ENCODE measurements around the gene BPHL. TPM values are rescaled to one million over a fixed set of nuclear protein-coding genes. Genes with fewer than 3 reads are reported as not detected.

The BPHL gene
- polyA plus RNA-seq, 1 donor from 2014 or later: 74.9 TPM

DNA sequence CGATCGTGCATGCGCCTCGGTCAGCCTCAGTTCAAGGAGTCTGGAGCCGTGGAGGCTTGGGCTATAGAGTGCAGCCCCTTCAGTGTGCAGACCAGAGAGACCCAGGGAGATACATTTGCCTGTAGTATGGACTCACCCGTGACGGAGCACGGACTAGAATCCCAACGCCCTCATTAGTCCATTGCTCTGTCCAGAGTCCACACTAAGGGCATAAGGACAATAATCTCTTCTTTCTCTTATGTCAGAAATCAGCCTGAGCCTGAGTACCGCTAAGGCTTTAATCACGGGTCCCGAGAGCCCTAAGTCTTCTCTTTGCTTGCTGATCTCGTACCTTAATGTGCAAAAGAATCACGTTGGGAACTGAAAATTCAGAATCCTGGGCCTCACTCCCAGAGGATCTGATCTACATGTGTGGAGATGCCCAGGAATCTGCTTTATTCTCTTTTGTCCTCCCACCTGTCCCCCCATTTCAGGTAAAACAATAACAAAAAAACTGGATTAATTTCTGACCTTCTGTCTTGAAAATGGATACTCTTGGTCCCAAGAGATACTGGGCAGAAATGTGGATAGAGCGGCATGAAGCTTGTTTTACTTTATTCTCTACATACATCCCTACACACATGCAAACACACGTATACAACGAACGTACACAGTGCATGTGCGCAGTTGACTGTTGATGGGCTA lies 671 bp downstream of the BPHL start:
- Histone ChIP-seq H3K36me3 (ENCODE audit: insufficient read depth, low read length) (no peaks in the 10 kb centered on the region), H2AFZ (ENCODE audit: low read depth, low read length) (peak overlapping the region; percentile 97), H3K4me3 (ENCODE audit: low read length) (peak overlapping the region; percentile 96), H3K9me3 (ENCODE audit: low read length) (no peaks in the 10 kb centered on the region), H3K27ac (ENCODE audit: low read length) (peak overlapping the region; percentile 93), H4K20me1 (ENCODE audit: insufficient read depth) (no peaks in the 10 kb centered on the region), H3K9me2 (ENCODE audit: insufficient read depth, low read length) (no peaks in the 10 kb centered on the region), H3K27me3 (ENCODE audit: insufficient read depth, low read depth, low read length) (no peaks in the 10 kb centered on the region), H3K79me2 (replicated peaks; ENCODE audit: insufficient read depth, low read length) (peaks cover 23% of the 10 kb centered on the region), H3K9ac (ENCODE audit: low read length) (peak overlapping the region; percentile 96), H3K4me2 (ENCODE audit: low read length) (peak overlapping the region; percentile 72), H3F3A (ENCODE audit: insufficient read depth, low read length, poor library complexity, severe bottlenecking) (no peaks in the 10 kb centered on the region)
- TF ChIP-seq POLR2AphosphoS5 (IDR thresholded peaks at IDR 0.05): no peak
- TF ChIP-seq, protein P1, sequence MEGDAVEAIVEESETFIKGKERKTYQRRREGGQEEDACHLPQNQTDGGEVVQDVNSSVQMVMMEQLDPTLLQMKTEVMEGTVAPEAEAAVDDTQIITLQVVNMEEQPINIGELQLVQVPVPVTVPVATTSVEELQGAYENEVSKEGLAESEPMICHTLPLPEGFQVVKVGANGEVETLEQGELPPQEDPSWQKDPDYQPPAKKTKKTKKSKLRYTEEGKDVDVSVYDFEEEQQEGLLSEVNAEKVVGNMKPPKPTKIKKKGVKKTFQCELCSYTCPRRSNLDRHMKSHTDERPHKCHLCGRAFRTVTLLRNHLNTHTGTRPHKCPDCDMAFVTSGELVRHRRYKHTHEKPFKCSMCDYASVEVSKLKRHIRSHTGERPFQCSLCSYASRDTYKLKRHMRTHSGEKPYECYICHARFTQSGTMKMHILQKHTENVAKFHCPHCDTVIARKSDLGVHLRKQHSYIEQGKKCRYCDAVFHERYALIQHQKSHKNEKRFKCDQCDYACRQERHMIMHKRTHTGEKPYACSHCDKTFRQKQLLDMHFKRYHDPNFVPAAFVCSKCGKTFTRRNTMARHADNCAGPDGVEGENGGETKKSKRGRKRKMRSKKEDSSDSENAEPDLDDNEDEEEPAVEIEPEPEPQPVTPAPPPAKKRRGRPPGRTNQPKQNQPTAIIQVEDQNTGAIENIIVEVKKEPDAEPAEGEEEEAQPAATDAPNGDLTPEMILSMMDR (IDR thresholded peaks at IDR 0.05; ENCODE audit: poor library complexity, severe bottlenecking): no peak
- TF ChIP-seq MXI1 (conservative IDR thresholded peaks at IDR 0.05; ENCODE audit: poor library complexity, severe bottlenecking): no peak
- TF ChIP-seq RAD21 (conservative IDR thresholded peaks at IDR 0.05): peak; percentile 29
- TF ChIP-seq, protein P2, sequence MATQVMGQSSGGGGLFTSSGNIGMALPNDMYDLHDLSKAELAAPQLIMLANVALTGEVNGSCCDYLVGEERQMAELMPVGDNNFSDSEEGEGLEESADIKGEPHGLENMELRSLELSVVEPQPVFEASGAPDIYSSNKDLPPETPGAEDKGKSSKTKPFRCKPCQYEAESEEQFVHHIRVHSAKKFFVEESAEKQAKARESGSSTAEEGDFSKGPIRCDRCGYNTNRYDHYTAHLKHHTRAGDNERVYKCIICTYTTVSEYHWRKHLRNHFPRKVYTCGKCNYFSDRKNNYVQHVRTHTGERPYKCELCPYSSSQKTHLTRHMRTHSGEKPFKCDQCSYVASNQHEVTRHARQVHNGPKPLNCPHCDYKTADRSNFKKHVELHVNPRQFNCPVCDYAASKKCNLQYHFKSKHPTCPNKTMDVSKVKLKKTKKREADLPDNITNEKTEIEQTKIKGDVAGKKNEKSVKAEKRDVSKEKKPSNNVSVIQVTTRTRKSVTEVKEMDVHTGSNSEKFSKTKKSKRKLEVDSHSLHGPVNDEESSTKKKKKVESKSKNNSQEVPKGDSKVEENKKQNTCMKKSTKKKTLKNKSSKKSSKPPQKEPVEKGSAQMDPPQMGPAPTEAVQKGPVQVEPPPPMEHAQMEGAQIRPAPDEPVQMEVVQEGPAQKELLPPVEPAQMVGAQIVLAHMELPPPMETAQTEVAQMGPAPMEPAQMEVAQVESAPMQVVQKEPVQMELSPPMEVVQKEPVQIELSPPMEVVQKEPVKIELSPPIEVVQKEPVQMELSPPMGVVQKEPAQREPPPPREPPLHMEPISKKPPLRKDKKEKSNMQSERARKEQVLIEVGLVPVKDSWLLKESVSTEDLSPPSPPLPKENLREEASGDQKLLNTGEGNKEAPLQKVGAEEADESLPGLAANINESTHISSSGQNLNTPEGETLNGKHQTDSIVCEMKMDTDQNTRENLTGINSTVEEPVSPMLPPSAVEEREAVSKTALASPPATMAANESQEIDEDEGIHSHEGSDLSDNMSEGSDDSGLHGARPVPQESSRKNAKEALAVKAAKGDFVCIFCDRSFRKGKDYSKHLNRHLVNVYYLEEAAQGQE (IDR thresholded peaks at IDR 0.05; ENCODE audit: borderline replicate concordance): no peak
- no peak for TF ChIP-seq EZH2 (IDR thresholded peaks at IDR 0.05; ENCODE audit: borderline replicate concordance, insufficient read depth, low read length, poor library complexity, severe bottlenecking)
- no peak for TF ChIP-seq EP300 (conservative IDR thresholded peaks at IDR 0.05; ENCODE audit: poor library complexity, severe bottlenecking)
- no peak for TF ChIP-seq SMC3 (conservative IDR thresholded peaks at IDR 0.05; ENCODE audit: poor library complexity)

DNA sequence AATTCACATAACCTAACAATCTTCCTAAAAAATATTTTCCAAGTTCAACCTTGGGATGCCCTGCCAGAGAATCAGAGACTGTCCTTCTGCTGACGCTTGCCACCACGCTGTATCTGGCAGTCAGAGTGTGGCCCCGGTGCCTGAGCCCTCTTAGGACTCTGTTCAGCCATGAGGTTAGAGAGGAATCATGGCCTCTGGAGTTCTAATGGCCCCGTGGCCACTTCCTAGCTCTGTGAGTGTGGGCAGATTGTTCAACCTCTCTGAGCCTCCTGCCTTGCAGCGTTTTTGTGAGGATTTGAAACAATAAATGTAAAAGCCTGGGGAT lies 2.2 kb downstream of the BPHL start:
- Histone ChIP-seq H3K27me3 (ENCODE audit: insufficient read depth, low read depth, low read length) (no peaks in the 10 kb centered on the region), H4K20me1 (ENCODE audit: insufficient read depth) (no peaks in the 10 kb centered on the region), H3K9ac (ENCODE audit: low read length) (no peak overlapping the region), H3F3A (ENCODE audit: insufficient read depth, low read length, poor library complexity, severe bottlenecking) (no peaks in the 10 kb centered on the region), H3K36me3 (ENCODE audit: insufficient read depth, low read length) (no peaks in the 10 kb centered on the region), H3K4me2 (ENCODE audit: low read length) (no peak overlapping the region), H3K9me3 (ENCODE audit: low read length) (no peaks in the 10 kb centered on the region), H2AFZ (ENCODE audit: low read depth, low read length) (no peak overlapping the region), H3K79me2 (replicated peaks; ENCODE audit: insufficient read depth, low read length) (peaks cover 29% of the 10 kb centered on the region), H3K4me3 (ENCODE audit: low read length) (no peak overlapping the region), H3K27ac (ENCODE audit: low read length) (no peak overlapping the region), H3K9me2 (ENCODE audit: insufficient read depth, low read length) (no peaks in the 10 kb centered on the region)
- TF ChIP-seq, protein P2 (IDR thresholded peaks at IDR 0.05; ENCODE audit: borderline replicate concordance): no peak
- TF ChIP-seq SMC3 (conservative IDR thresholded peaks at IDR 0.05; ENCODE audit: poor library complexity) (no peak), RAD21 (conservative IDR thresholded peaks at IDR 0.05) (no peak), POLR2AphosphoS5 (IDR thresholded peaks at IDR 0.05) (no peak), EZH2 (IDR thresholded peaks at IDR 0.05; ENCODE audit: borderline replicate concordance, insufficient read depth, low read length, poor library complexity, severe bottlenecking) (no peak), MXI1 (conservative IDR thresholded peaks at IDR 0.05; ENCODE audit: poor library complexity, severe bottlenecking) (no peak), TAF1 (IDR thresholded peaks at IDR 0.05; ENCODE audit: low read depth) (no peak), EP300 (conservative IDR thresholded peaks at IDR 0.05; ENCODE audit: poor library complexity, severe bottlenecking) (no peak)
- TF ChIP-seq, protein P1 (IDR thresholded peaks at IDR 0.05; ENCODE audit: poor library complexity, severe bottlenecking): no peak
